ENCODE measurements around the gene KRT86.

DNA sequence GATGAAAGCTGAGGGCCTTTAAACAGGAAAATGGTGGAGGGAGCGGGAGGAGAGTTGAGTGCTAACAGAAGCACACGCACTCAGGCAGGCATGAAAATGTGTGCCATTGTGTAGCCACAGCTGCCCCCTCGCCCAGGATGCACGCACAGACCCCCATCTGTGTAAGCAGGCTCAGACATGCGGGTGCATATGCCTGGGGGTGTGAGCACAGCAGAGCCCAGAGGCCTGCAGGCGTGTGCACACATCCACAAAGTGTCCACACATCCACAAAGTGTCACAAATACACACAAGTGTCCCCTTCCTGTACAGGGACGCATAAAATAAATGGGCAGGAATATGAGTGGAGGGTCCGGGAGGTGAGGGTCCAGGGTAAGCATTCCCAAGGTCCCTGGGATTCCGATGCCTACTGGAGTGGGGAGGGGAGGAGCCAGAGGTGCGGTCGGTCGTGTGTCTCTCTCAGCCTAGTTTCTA is 42.2 kb upstream of the KRT86 start:
- TF ChIP-seq, protein P1, sequence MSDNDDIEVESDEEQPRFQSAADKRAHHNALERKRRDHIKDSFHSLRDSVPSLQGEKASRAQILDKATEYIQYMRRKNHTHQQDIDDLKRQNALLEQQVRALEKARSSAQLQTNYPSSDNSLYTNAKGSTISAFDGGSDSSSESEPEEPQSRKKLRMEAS (IDR thresholded peaks at IDR 0.05; ENCODE audit: low read depth, low read length) = no peak
- TF ChIP-seq POLR2A (IDR thresholded peaks at IDR 0.05; ENCODE audit: extremely low read depth, insufficient read length) = no peak
- TF ChIP-seq, protein P2, sequence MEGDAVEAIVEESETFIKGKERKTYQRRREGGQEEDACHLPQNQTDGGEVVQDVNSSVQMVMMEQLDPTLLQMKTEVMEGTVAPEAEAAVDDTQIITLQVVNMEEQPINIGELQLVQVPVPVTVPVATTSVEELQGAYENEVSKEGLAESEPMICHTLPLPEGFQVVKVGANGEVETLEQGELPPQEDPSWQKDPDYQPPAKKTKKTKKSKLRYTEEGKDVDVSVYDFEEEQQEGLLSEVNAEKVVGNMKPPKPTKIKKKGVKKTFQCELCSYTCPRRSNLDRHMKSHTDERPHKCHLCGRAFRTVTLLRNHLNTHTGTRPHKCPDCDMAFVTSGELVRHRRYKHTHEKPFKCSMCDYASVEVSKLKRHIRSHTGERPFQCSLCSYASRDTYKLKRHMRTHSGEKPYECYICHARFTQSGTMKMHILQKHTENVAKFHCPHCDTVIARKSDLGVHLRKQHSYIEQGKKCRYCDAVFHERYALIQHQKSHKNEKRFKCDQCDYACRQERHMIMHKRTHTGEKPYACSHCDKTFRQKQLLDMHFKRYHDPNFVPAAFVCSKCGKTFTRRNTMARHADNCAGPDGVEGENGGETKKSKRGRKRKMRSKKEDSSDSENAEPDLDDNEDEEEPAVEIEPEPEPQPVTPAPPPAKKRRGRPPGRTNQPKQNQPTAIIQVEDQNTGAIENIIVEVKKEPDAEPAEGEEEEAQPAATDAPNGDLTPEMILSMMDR (IDR thresholded peaks at IDR 0.05; ENCODE audit: low read depth, low read length) = no peak
- TF ChIP-seq MYC (IDR thresholded peaks at IDR 0.05; ENCODE audit: low read depth, low read length) = no peak

All from NB4 (cell line).